Endodermal cell (in vitro differentiated cells): ENCODE results near the gene CDH13. TPM values are rescaled to one million over a fixed set of nuclear protein-coding genes. Genes with fewer than 3 reads are reported as not detected.

Experiments
- DNase-seq: peaks from one replicate; pipeline ENCODE4 v3.0.0-alpha.2; 2017
- H3K27ac ChIP-seq: 2 replicates; pipeline ENCODE4 v1.5.1; 2013; ENCODE audit warnings: mild to moderate bottlenecking, low read depth, low read length, moderate library complexity
- H3K27me3 ChIP-seq: 2 replicates; pipeline ENCODE4 v1.6.1; 2013; ENCODE audit warnings: mild to moderate bottlenecking, low read length, moderate library complexity; ENCODE audit not compliant: insufficient read depth, control insufficient read depth, poor library complexity, severe bottlenecking
- H3K36me3 ChIP-seq: 2 replicates; pipeline ENCODE4 v1.7.0; 2013; ENCODE audit warnings: mild to moderate bottlenecking, low read length, moderate library complexity; ENCODE audit not compliant: control insufficient read depth, insufficient read depth
- H3K4me1 ChIP-seq: one replicate; pipeline ENCODE4 v1.7.0; 2013; ENCODE audit warnings: low read length; ENCODE audit not compliant: control insufficient read depth, insufficient read depth
- H3K4me3 ChIP-seq: 2 replicates; pipeline ENCODE4 v1.5.1; 2013; ENCODE audit warnings: mild to moderate bottlenecking, low read length, moderate library complexity
- H3K9ac ChIP-seq: 2 replicates; pipeline ENCODE4 v1.6.1; 2013; ENCODE audit warnings: mild to moderate bottlenecking, low read length, moderate library complexity; ENCODE audit not compliant: poor library complexity, severe bottlenecking; ENCODE audit errors: extremely low read depth
- H3K9me3 ChIP-seq: 2 replicates; pipeline ENCODE4 v1.6.1; 2013; ENCODE audit warnings: mild to moderate bottlenecking, low read length, moderate library complexity; ENCODE audit not compliant: control insufficient read depth
- H3K27ac Mint-ChIP-seq: 2 replicates; pipeline ENCODE4 v1.8.0; 2020; ENCODE audit warnings: mixed read lengths
- H3K27me3 Mint-ChIP-seq: 2 replicates; pipeline ENCODE4 v1.8.0; 2021; ENCODE audit warnings: mild to moderate bottlenecking, mixed read lengths; ENCODE audit not compliant: insufficient read depth
- H3K36me3 Mint-ChIP-seq: 2 replicates; pipeline ENCODE4 v1.8.0; 2020; ENCODE audit warnings: low read depth, mixed read lengths
- H3K4me1 Mint-ChIP-seq: 2 replicates; pipeline ENCODE4 v1.8.0; 2020; ENCODE audit warnings: mixed read lengths
- H3K4me3 Mint-ChIP-seq: 2 replicates; pipeline ENCODE4 v1.8.0; 2020; ENCODE audit warnings: mild to moderate bottlenecking, moderate library complexity, mixed read lengths
- H3K9me3 Mint-ChIP-seq: 2 replicates; pipeline ENCODE4 v1.8.0; 2020; ENCODE audit warnings: mild to moderate bottlenecking, mixed read lengths
- CTCF ChIP-seq: fragments of 200-600 bp; sonication (generic); conservative IDR thresholded peaks from 2 replicates; pipeline ENCODE4 v1.5.0; 2021; ENCODE audit warnings: antibody characterized with exemption, mild to moderate bottlenecking
- WGBS, 2 experiments: methylation state at CpG; one replicate each; pipeline versions ENCODE4 v1.1.5 to v1.1.7; 2013; ENCODE audit warnings: missing lambda C conversion rate in 2 of 2, mixed read lengths in 1 of 2; ENCODE audit not compliant: insufficient coverage in 1 of 2, insufficient read length in 1 of 2; 5-methylcytosine and 5-hydroxymethylcytosine counted together
- total RNA-seq, 2 donors: library from RNA; stranded (reverse); fragmentation: NEBNext Ultra II Directional in 1 of 2; extraction: Animal tissue kit (Norgen Biotek cat#: 25700) in 1 of 2; gene quantifications; 2 replicates in 1 of 2; 3 replicates in 1 of 2; pipeline ENCODE4 v1.2.1, GENCODE V29; 2021

Gene CDH13
- total RNA-seq, 2 donors from 2014 or later, result 0.86 to 1.8 TPM

GRCh38 chr16:82935766-82936165 lies 309.0 kb downstream of the CDH13 start:
- Histone ChIP-seq H3K27me3 (no peaks in the 10 kb centered on the region), H3K4me1 (peaks cover 6% of the 10 kb centered on the region), H3K4me3 (peak overlapping the region; percentile 13), H3K9ac (no peak overlapping the region), H3K36me3 (no peaks in the 10 kb centered on the region), H3K27ac (no peak overlapping the region), H3K9me3 (peaks cover 45% of the 10 kb centered on the region)
- no peak overlapping the region for H3K27ac Mint-ChIP-seq
- peaks cover 28% of the 10 kb centered on the region for H3K4me1 Mint-ChIP-seq
- DNase-seq, result no peak
- H3K4me3 Mint-ChIP-seq, result no peak overlapping the region
- no peak for TF ChIP-seq CTCF
- peaks cover 1% of the 10 kb centered on the region for H3K27me3 Mint-ChIP-seq
- H3K36me3 Mint-ChIP-seq, result peaks cover 5% of the 10 kb centered on the region
- 89 to 93% methylated on average over 3 to 4 of the region's 4 CpGs for WGBS, 2 experiments
- peaks cover 38% of the 10 kb centered on the region for H3K9me3 Mint-ChIP-seq

DNA sequence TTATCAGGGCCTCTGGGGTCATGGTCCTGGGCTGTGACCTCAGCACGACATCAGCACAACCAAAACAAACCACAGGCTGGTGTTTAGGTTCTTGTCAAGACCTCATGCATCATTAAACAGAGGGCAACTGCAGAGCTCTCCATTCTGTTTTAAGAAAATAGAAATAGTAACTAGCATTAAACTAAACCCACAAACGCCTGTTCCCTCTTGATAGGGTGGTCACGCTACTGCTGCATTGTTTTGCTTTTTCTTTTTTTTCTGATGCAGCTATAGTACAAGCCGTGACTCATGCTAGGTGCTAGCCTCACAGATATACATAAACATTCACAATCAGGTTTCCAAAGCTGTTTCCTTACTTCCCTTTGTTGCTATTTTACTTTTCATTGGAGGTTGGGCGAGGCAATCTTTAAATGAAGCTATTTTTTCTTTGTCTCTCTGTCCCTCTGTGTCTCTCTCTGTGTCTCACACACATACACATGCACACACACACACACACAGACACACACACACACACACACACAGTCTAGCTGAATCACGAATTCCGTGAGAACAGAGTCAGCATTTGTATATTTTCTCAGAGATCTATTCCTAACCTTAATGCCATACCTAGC lies 310.3 kb downstream of the CDH13 start:
- Histone ChIP-seq H3K9me3 (peaks cover 42% of the 10 kb centered on the region), H3K27me3 (no peaks in the 10 kb centered on the region), H3K4me1 (peaks cover 11% of the 10 kb centered on the region), H3K9ac (no peak overlapping the region), H3K36me3 (no peaks in the 10 kb centered on the region), H3K27ac (no peak overlapping the region), H3K4me3 (no peak overlapping the region)
- no peak for DNase-seq
- H3K27me3 Mint-ChIP-seq, result peaks cover 4% of the 10 kb centered on the region
- H3K27ac Mint-ChIP-seq, result peak overlapping the region; percentile 36
- peaks cover 30% of the 10 kb centered on the region for H3K4me1 Mint-ChIP-seq
- H3K9me3 Mint-ChIP-seq, result peaks cover 36% of the 10 kb centered on the region
- no peak overlapping the region for H3K4me3 Mint-ChIP-seq
- 87 to 91% methylated on average over 3 to 7 of the region's 7 CpGs for WGBS, 2 experiments
- TF ChIP-seq CTCF, result no peak
- H3K36me3 Mint-ChIP-seq, result peaks cover 5% of the 10 kb centered on the region

- Mint-ChIP-seq H3K27ac (no peak overlapping the region), H3K27me3 (peaks cover 3% of the 10 kb centered on the region)
Observed at GRCh38 chr16:82937926-82938520, 311.3 kb downstream of the CDH13 start.

More at GRCh38 chr16:82937926-82938520, 311.3 kb downstream of the CDH13 start:
- Histone ChIP-seq H3K27me3 (no peaks in the 10 kb centered on the region), H3K4me3 (no peak overlapping the region), H3K27ac (no peak overlapping the region), H3K9me3 (peaks cover 33% of the 10 kb centered on the region), H3K36me3 (no peaks in the 10 kb centered on the region), H3K9ac (no peak overlapping the region), H3K4me1 (peaks cover 11% of the 10 kb centered on the region)
- Mint-ChIP-seq H3K36me3 (peaks cover 5% of the 10 kb centered on the region), H3K4me3 (no peak overlapping the region), H3K4me1 (peaks cover 30% of the 10 kb centered on the region), H3K9me3 (peaks cover 29% of the 10 kb centered on the region)
- WGBS, 2 experiments, result 55 to 57% methylated on average over 4 to 7 of the region's 7 CpGs
- peak; percentile 58 for DNase-seq
- no peak for TF ChIP-seq CTCF
